Measurements from ENCODE around the gene SPRR5. TPM values are rescaled to one million over a fixed set of nuclear protein-coding genes. Genes with fewer than 3 reads are reported as not detected.

The SPRR5 gene
- total RNA-seq, 1 donor from 2014 or later = not detected

GRCh38 chr1:152919071-152919470 is 27.9 kb upstream of the SPRR5 start:
- no peak overlapping the region for H3K4me3 Mint-ChIP-seq
- no peak overlapping the region for H3K27ac Mint-ChIP-seq
- intact Hi-C loops (cut with micrococcal nuclease) = no loop called here
- no peaks in the 10 kb centered on the region for H3K36me3 Mint-ChIP-seq (ENCODE audit: low read depth)
- DNase-seq (ENCODE audit: low spot score) = no peak
- no peaks in the 10 kb centered on the region for H3K9me3 Mint-ChIP-seq
- peaks cover 7% of the 10 kb centered on the region for H3K27me3 Mint-ChIP-seq (ENCODE audit: insufficient read depth)
- H3K4me1 Mint-ChIP-seq (ENCODE audit: low read depth) = no peaks in the 10 kb centered on the region

- Mint-ChIP-seq H3K9me3 (no peaks in the 10 kb centered on the region), H3K27ac (no peak overlapping the region), H3K4me1 (ENCODE audit: low read depth) (no peaks in the 10 kb centered on the region), H3K27me3 (ENCODE audit: insufficient read depth) (peaks cover 1% of the 10 kb centered on the region), H3K4me3 (no peak overlapping the region), H3K36me3 (ENCODE audit: low read depth) (no peaks in the 10 kb centered on the region)
- intact Hi-C loops (cut with micrococcal nuclease) = no loop called here
- DNase-seq (ENCODE audit: low spot score) = no peak
These were observed 22.8 kb upstream of the SPRR5 start for GRCh38 chr1:152924191-152924590.

GRCh38 chr1:152926091-152926490 is 20.9 kb upstream of the SPRR5 start:
- H3K27me3 Mint-ChIP-seq (ENCODE audit: insufficient read depth) = peaks cover 1% of the 10 kb centered on the region
- H3K36me3 Mint-ChIP-seq (ENCODE audit: low read depth) = no peaks in the 10 kb centered on the region
- intact Hi-C loops (cut with micrococcal nuclease) = loop anchor here (2.0 kb wide), 1 partner anchor 57 kb away; no protein-coding TSS in a partner anchor
- DNase-seq (ENCODE audit: low spot score) = no peak
- H3K9me3 Mint-ChIP-seq = no peaks in the 10 kb centered on the region
- no peak overlapping the region for H3K27ac Mint-ChIP-seq
- H3K4me1 Mint-ChIP-seq (ENCODE audit: low read depth) = no peaks in the 10 kb centered on the region
- H3K4me3 Mint-ChIP-seq = no peak overlapping the region

- no peak for DNase-seq (ENCODE audit: low spot score)
- H3K4me1 Mint-ChIP-seq (ENCODE audit: low read depth) = no peaks in the 10 kb centered on the region
- intact Hi-C loops (cut with micrococcal nuclease) = no loop called here
- H3K36me3 Mint-ChIP-seq (ENCODE audit: low read depth) = no peaks in the 10 kb centered on the region
- H3K27ac Mint-ChIP-seq = no peak overlapping the region
- H3K27me3 Mint-ChIP-seq (ENCODE audit: insufficient read depth) = peaks cover 1% of the 10 kb centered on the region
- H3K9me3 Mint-ChIP-seq = no peaks in the 10 kb centered on the region
- H3K4me3 Mint-ChIP-seq = no peak overlapping the region
These were observed 18.3 kb upstream of the SPRR5 start for GRCh38 chr1:152928671-152929070.

GRCh38 chr1:152932170-152932811 is 14.7 kb upstream of the SPRR5 start:
- no peak for DNase-seq (ENCODE audit: low spot score)
- Mint-ChIP-seq H3K27me3 (ENCODE audit: insufficient read depth) (peaks cover 3% of the 10 kb centered on the region), H3K4me3 (no peak overlapping the region), H3K27ac (no peak overlapping the region), H3K4me1 (ENCODE audit: low read depth) (no peaks in the 10 kb centered on the region), H3K9me3 (no peaks in the 10 kb centered on the region), H3K36me3 (ENCODE audit: low read depth) (no peaks in the 10 kb centered on the region)
- intact Hi-C loops (cut with micrococcal nuclease) = no loop called here

- H3K36me3 Mint-ChIP-seq (ENCODE audit: low read depth) = no peaks in the 10 kb centered on the region
- no peaks in the 10 kb centered on the region for H3K4me1 Mint-ChIP-seq (ENCODE audit: low read depth)
- DNase-seq (ENCODE audit: low spot score) = no peak
- intact Hi-C loops (cut with micrococcal nuclease) = no loop called here
- no peaks in the 10 kb centered on the region for H3K9me3 Mint-ChIP-seq
- peaks cover 3% of the 10 kb centered on the region for H3K27me3 Mint-ChIP-seq (ENCODE audit: insufficient read depth)
- H3K4me3 Mint-ChIP-seq = no peak overlapping the region
- no peak overlapping the region for H3K27ac Mint-ChIP-seq
These were observed 13.8 kb upstream of the SPRR5 start for GRCh38 chr1:152933196-152933595.

GRCh38 chr1:152940614-152941013 is 6.4 kb upstream of the SPRR5 start:
- Mint-ChIP-seq H3K36me3 (ENCODE audit: low read depth) (no peaks in the 10 kb centered on the region), H3K4me1 (ENCODE audit: low read depth) (no peaks in the 10 kb centered on the region), H3K9me3 (no peaks in the 10 kb centered on the region), H3K27me3 (ENCODE audit: insufficient read depth) (peaks cover 3% of the 10 kb centered on the region), H3K27ac (no peak overlapping the region), H3K4me3 (no peak overlapping the region)
- DNase-seq (ENCODE audit: low spot score) = no peak
- intact Hi-C loops (cut with micrococcal nuclease) = no loop called here

- no peaks in the 10 kb centered on the region for H3K4me1 Mint-ChIP-seq (ENCODE audit: low read depth)
- intact Hi-C loops (cut with micrococcal nuclease) = no loop called here
- H3K27ac Mint-ChIP-seq = no peak overlapping the region
- peaks cover 3% of the 10 kb centered on the region for H3K27me3 Mint-ChIP-seq (ENCODE audit: insufficient read depth)
- H3K4me3 Mint-ChIP-seq = no peak overlapping the region
- no peak for DNase-seq (ENCODE audit: low spot score)
- H3K36me3 Mint-ChIP-seq (ENCODE audit: low read depth) = no peaks in the 10 kb centered on the region
- no peaks in the 10 kb centered on the region for H3K9me3 Mint-ChIP-seq
These were observed 5.8 kb upstream of the SPRR5 start for GRCh38 chr1:152941037-152941711.

GRCh38 chr1:152942161-152942560 is 4.8 kb upstream of the SPRR5 start:
- Mint-ChIP-seq H3K9me3 (no peaks in the 10 kb centered on the region), H3K36me3 (ENCODE audit: low read depth) (no peaks in the 10 kb centered on the region), H3K4me1 (ENCODE audit: low read depth) (no peaks in the 10 kb centered on the region), H3K27ac (no peak overlapping the region), H3K4me3 (no peak overlapping the region), H3K27me3 (ENCODE audit: insufficient read depth) (peaks cover 7% of the 10 kb centered on the region)
- intact Hi-C loops (cut with micrococcal nuclease) = no loop called here
- no peak for DNase-seq (ENCODE audit: low spot score)

GRCh38 chr1:152946248-152946647 is 758 bp upstream of the SPRR5 start:
- Mint-ChIP-seq H3K36me3 (ENCODE audit: low read depth) (no peaks in the 10 kb centered on the region), H3K4me1 (ENCODE audit: low read depth) (no peaks in the 10 kb centered on the region), H3K27ac (no peak overlapping the region), H3K9me3 (no peaks in the 10 kb centered on the region), H3K27me3 (ENCODE audit: insufficient read depth) (peaks cover 7% of the 10 kb centered on the region), H3K4me3 (no peak overlapping the region)
- intact Hi-C loops (cut with micrococcal nuclease) = no loop called here
- no peak for DNase-seq (ENCODE audit: low spot score)

- Mint-ChIP-seq H3K27ac (no peak overlapping the region), H3K4me1 (ENCODE audit: low read depth) (no peaks in the 10 kb centered on the region), H3K27me3 (ENCODE audit: insufficient read depth) (peaks cover 3% of the 10 kb centered on the region), H3K36me3 (ENCODE audit: low read depth) (no peaks in the 10 kb centered on the region), H3K9me3 (no peaks in the 10 kb centered on the region), H3K4me3 (no peak overlapping the region)
- intact Hi-C loops (cut with micrococcal nuclease) = no loop called here
- no peak for DNase-seq (ENCODE audit: low spot score)
These were observed 4.7 kb downstream of the SPRR5 start for GRCh38 chr1:152951711-152952110.

GRCh38 chr1:152953761-152954160 is 6.8 kb downstream of the SPRR5 start:
- Mint-ChIP-seq H3K27ac (no peak overlapping the region), H3K27me3 (ENCODE audit: insufficient read depth) (no peaks in the 10 kb centered on the region), H3K9me3 (no peaks in the 10 kb centered on the region), H3K4me3 (no peak overlapping the region), H3K36me3 (ENCODE audit: low read depth) (no peaks in the 10 kb centered on the region), H3K4me1 (ENCODE audit: low read depth) (no peaks in the 10 kb centered on the region)
- intact Hi-C loops (cut with micrococcal nuclease) = no loop called here
- no peak for DNase-seq (ENCODE audit: low spot score)

GRCh38 chr1:152954436-152954835 is 7.4 kb downstream of the SPRR5 start:
- no peak overlapping the region for H3K4me3 Mint-ChIP-seq
- H3K27ac Mint-ChIP-seq = no peak overlapping the region
- no peaks in the 10 kb centered on the region for H3K27me3 Mint-ChIP-seq (ENCODE audit: insufficient read depth)
- DNase-seq (ENCODE audit: low spot score) = no peak
- no peaks in the 10 kb centered on the region for H3K9me3 Mint-ChIP-seq
- H3K4me1 Mint-ChIP-seq (ENCODE audit: low read depth) = no peaks in the 10 kb centered on the region
- intact Hi-C loops (cut with micrococcal nuclease) = no loop called here
- no peaks in the 10 kb centered on the region for H3K36me3 Mint-ChIP-seq (ENCODE audit: low read depth)
